Spleen (tissue), 7 donors: Measurements from ENCODE around the gene PCDHGC4.

Experiments
- POLR2A ChIP-seq, 3 donors: fragments of 450-650 bp; IDR thresholded peaks; one replicate each; pipeline ENCODE4 v1.5.1; 2017; ENCODE audit warnings: antibody characterized with exemption in 3 of 3, mild to moderate bottlenecking in 1 of 3
- POLR2AphosphoS5 ChIP-seq, 3 donors: sonication (generic); formaldehyde crosslinking; IDR thresholded peaks; one replicate each; pipeline ENCODE4 v1.5.1; 2017; ENCODE audit warnings: antibody characterized with exemption in 3 of 3
- TF ChIP-seq, protein P1 (sequence below), 11 experiments: fragments of 200-600 bp in 7 of 11; fragments of 450-650 bp in 4 of 11; sonication (generic) in 4 of 11; IDR thresholded peaks in 8 of 11; conservative IDR thresholded peaks in 3 of 11; 1 replicate in 7 of 11; 2 replicates in 4 of 11; pipeline versions ENCODE4 v1.4.0 to v1.8.0; 2016 to 2021; ENCODE audit warnings: antibody characterized with exemption in 11 of 11, inconsistent platforms in 4 of 11, mild to moderate bottlenecking in 1 of 11
- donor health status: DM: no; HTN: no; CAD: no; lungs with moderate emphysema.
- donor health status: DM: no; HTN: no; CAD: no.
- donor health status: DM: no; HTN: no; CAD: no.

GRCh38 chr5:141485321-141486055, 658 bp downstream of the PCDHGC4 start:
- no peak for TF ChIP-seq POLR2A (IDR thresholded peaks at IDR 0.05)
- TF ChIP-seq, protein P1, sequence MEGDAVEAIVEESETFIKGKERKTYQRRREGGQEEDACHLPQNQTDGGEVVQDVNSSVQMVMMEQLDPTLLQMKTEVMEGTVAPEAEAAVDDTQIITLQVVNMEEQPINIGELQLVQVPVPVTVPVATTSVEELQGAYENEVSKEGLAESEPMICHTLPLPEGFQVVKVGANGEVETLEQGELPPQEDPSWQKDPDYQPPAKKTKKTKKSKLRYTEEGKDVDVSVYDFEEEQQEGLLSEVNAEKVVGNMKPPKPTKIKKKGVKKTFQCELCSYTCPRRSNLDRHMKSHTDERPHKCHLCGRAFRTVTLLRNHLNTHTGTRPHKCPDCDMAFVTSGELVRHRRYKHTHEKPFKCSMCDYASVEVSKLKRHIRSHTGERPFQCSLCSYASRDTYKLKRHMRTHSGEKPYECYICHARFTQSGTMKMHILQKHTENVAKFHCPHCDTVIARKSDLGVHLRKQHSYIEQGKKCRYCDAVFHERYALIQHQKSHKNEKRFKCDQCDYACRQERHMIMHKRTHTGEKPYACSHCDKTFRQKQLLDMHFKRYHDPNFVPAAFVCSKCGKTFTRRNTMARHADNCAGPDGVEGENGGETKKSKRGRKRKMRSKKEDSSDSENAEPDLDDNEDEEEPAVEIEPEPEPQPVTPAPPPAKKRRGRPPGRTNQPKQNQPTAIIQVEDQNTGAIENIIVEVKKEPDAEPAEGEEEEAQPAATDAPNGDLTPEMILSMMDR (IDR thresholded peaks at IDR 0.05 in 8 of 11, conservative IDR thresholded peaks at IDR 0.05 in 3 of 11) = no peak
- TF ChIP-seq POLR2AphosphoS5 (IDR thresholded peaks at IDR 0.05) = no peak
